ENCODE measurements around the gene JADE1.
A peak's percentile ranks its signal among the peaks of the same experiment; 100 is the strongest.

DNA sequence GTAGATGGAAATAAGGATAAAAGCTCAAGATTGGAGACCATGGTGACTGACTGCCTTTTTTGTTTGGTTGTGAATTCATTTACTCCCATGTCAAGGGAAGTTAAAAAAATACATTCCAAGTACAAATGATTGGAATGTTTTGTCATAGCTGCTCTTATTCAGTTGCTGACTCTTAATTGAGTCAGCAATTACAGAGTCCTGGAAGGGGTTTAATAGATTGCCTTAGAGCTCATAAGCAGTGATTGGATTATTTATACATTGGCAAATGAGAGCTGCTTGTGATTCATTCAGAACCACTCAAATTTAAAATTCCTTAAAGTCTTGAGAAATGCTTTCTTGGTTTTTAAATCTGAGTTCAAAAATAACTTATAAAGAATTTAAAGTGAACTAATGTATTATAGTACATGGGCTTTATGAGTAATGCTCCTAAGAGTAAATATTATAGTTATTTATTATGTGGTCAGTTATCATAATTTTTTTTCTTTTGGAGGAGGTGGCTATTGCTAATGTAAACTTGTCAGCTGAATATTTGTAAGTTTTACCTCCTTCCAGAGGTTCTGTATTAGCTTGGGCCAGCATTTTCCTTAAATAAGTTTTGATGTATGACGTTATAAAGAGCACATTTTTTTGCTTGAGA is 13.6 kb downstream of the JADE1 start:
- TF ChIP-seq ELK1 (IDR thresholded peaks at IDR 0.05; ENCODE audit: borderline replicate concordance, low read depth, low read length) (no peak), RCOR1 (IDR thresholded peaks at IDR 0.05; ENCODE audit: insufficient replicate concordance, low read length) (no peak), CHD1 (IDR thresholded peaks at IDR 0.05; ENCODE audit: low read depth, low read length) (no peak), POLR2A (IDR thresholded peaks at IDR 0.05; ENCODE audit: low read depth, low read length) (no peak), SMC3 (IDR thresholded peaks at IDR 0.05; ENCODE audit: low read depth, low read length) (no peak), MAZ (IDR thresholded peaks at IDR 0.05; ENCODE audit: borderline replicate concordance, low read depth, low read length) (no peak), CEBPB (IDR thresholded peaks at IDR 0.05; ENCODE audit: low read depth, low read length) (peak; percentile 63), NFE2L2 (IDR thresholded peaks at IDR 0.05; ENCODE audit: low read depth, low read length) (peak; percentile 68), BHLHE40 (IDR thresholded peaks at IDR 0.05; ENCODE audit: low read depth, low read length) (peak; percentile 27; the same call in 1 of the 2 replicates), FOS (IDR thresholded peaks at IDR 0.05; ENCODE audit: low read depth, low read length) (peak; percentile 72), RAD21 (IDR thresholded peaks at IDR 0.05; ENCODE audit: low read length) (no peak)
- TF ChIP-seq, protein P1, sequence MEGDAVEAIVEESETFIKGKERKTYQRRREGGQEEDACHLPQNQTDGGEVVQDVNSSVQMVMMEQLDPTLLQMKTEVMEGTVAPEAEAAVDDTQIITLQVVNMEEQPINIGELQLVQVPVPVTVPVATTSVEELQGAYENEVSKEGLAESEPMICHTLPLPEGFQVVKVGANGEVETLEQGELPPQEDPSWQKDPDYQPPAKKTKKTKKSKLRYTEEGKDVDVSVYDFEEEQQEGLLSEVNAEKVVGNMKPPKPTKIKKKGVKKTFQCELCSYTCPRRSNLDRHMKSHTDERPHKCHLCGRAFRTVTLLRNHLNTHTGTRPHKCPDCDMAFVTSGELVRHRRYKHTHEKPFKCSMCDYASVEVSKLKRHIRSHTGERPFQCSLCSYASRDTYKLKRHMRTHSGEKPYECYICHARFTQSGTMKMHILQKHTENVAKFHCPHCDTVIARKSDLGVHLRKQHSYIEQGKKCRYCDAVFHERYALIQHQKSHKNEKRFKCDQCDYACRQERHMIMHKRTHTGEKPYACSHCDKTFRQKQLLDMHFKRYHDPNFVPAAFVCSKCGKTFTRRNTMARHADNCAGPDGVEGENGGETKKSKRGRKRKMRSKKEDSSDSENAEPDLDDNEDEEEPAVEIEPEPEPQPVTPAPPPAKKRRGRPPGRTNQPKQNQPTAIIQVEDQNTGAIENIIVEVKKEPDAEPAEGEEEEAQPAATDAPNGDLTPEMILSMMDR (conservative IDR thresholded peaks at IDR 0.05; ENCODE audit: low read depth, low read length), result no peak
